T-helper 1 cell (primary cell): Measurements from ENCODE around the gene COQ10A.
"Not testable (repeated sequence)": the region's sequence is repeated elsewhere in the genome, so short reads cannot be mapped to it uniquely, and the experiment has no call there.

Experiments used
- DNase-seq, 5 donors: peaks; one replicate each; pipeline ENCODE4 v3.0.0-alpha.2; 2012 to 2020

COQ10A gene

GRCh38 chr12:56243731-56244181 is 23.0 kb upstream of the COQ10A start:
- no peak for DNase-seq

GRCh38 chr12:56244494-56244893 is 22.2 kb upstream of the COQ10A start:
- DNase-seq, result no peak

DNA sequence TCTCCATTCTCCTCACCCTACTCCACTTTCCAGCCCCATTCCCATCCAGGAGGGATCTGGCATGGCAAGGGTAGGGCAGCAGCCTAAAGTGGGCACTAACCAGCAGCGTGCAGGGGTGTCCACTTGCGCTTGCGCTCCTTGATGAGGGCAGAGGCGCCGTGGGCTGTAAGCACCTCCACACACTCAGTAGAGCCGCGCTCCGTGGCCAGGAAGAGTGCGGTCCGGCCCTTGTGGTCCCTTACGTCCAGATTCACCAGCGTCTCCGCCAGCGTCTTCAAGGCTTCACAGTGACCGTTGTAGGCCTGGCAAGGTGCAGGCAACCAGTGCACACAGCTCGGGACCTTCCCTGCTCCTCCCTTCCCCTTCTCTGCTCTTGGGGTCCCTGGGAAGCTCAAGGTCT is 18.8 kb upstream of the COQ10A start:
- DNase-seq, result no peak

- no peak for DNase-seq
Measured at GRCh38 chr12:56248711-56249110, 18.0 kb upstream of the COQ10A start.

DNA sequence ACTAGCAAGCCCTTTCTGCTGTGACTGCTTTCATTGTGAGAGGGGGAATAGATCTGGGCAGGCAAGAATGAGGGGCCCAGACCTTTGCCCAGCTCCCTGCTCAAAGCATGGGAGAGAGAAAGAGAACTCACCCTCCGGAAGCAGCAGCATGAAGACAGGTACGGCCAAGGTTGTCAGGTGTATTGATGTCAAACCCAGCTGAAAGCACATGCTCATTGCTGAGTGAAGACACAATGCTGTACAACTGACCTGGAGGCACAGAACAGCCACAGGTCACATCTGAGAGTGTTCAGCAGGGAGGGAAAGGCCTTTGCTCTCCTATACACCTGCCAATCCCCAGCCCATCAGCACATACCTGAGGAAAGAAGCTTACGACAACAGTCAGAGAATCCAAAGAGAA is 14.1 kb upstream of the COQ10A start:
- no peak for DNase-seq

GRCh38 chr12:56253091-56253490 is 13.7 kb upstream of the COQ10A start:
- no peak for DNase-seq

DNA sequence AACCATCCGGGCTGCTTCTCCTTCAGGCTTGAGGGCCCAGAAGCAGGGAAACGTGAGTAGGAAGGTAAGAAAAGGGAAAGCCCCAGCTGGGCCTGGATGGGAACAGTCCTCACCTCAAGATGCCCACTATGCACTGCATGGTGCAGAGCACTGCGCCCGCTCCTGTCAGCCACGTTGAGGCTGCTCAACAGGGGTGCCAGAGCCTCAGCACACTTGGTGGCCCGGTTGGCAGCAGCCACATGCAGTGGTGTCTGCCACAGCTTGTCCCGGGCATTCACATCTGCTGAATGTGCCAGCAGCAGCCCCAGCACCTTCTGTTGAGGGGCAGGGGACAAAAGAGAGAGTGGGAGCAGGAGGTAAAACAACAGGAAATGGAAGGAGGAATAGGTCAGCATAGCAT is 11.1 kb upstream of the COQ10A start:
- no peak for DNase-seq

DNA sequence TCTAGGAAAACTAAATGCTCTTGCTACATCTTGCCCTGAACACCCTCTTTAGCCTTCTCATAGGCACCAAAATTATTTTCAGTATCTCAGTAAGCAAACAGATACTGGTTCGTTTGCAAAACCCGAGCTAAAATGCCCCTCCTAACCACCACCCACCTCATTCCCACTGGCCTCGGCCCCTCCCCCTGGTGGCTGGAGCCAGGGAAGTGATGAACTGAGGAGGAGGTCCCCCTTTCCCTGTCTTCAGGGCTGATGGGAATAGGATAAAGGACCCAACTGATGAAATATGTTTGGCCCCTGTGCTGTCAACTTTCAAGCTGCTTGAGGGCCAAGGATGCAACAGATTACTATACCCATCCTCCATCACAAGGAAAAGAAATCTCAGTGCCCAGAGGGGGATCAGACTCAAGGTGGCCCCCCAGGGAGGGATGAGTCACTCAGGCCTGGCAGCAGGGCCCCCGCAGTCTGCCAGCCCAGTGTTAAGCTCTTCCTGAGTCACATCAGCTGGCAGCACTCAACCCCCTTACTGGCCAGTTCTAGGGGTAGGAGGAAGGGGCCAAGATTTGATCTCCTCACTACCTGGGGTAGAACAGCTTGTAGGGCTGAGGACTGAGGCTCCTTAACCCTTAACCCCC is 10.3 kb upstream of the COQ10A start:
- no peak for DNase-seq

DNA sequence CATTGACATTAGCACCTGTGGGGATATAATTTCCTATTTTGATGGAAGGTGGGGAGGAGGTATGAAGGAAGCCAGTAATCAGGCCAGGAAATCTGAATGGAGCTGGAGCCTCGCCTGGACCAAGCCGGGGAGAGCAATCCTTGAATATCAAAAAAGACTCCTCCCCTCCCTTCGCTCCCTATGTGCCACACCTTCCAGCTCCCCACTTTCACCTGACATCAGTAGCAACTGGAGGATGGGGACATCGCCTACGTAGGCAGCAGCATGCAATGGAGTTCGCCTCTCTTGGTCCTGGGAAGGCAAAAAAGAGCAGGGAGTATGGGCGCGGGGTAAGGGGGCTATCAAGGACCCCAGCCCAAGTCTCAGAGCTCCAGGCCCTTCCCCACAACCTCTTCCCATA is 9.7 kb upstream of the COQ10A start:
- no peak for DNase-seq

GRCh38 chr12:56257491-56258067 is 9.2 kb upstream of the COQ10A start:
- no peak for DNase-seq

- DNase-seq, result peak; percentile 67 to 83 (median 76)
Measured at GRCh38 chr12:56258068-56258819, 8.5 kb upstream of the COQ10A start, which contains the start of gene ANKRD52. ANKRD52 (minus strand) TSS chr12:56258384; CDS start chr12:56258269, 115 bp downstream.

DNA sequence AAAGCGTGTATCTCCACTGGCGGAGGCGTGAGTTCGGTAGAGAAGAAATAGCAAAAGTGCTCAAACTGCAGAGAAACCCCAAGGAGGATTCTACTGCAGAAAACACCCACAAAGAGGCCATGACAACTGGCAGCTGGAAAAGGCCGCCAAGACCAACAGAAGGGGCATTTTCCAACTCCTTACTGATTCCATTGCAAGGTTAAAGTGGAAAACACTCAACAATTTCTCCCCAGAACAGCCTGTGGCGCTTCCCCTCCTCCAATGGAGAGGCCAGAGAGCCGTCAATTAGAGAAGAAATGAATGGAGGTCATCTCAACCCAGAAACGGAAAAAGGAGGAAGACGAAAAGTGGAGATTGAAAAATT is 7.9 kb upstream of the COQ10A start:
- DNase-seq, result no peak

DNA sequence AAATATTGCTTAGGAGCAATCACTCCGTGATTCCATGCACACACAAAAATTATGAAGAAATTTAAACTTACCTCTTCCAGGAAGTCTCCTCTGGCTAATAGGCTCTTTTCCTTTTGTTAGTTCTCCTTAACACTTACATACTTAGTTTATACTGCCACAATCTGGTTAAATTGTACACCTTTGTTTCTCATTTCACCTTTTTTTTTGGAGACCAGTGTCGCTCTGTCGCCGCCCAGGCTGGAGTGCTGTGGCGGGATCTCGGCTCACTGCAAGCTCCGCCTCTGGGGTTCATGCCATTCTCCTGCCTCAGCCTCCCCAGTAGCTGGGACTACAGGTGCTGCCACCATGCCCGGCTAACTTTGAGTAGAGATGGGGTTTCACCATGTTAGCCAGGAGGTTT is 6.4 kb upstream of the COQ10A start:
- no peak for DNase-seq

- DNase-seq, result no peak
Measured at GRCh38 chr12:56260921-56261320, 5.8 kb upstream of the COQ10A start.

DNA sequence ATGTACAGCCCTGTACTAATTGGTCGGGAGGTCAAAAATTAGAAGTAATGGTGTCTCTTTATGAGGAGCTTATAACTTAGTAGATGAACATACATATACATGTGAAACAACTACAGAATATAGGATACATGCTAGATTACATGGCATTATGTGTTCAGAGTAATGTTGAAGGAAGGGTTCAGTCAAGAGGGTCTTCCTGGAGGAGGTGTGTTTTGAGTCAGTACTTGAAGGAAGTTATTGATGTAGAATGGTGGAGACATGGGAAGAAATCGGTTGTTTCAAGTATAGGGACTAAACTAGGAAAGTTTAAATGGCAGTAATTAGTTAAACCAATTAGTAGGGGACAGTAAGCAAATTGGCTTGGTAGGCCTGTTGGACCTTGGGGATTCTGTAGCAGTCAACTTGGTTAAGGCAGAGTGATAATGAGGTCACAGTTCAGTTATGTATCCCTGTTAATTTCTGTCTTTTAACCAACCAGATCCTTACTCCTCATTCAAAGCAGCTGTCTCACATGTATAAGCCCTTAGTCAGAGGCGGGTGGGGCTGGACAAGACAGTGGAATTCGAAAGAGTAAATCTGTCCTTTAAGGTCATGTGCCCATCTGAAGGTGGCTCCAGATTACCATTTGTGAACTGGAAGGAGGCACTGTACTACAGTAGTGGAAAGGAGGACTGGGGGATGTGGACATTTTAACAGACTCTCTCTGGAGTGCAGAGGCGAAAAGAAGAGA is 5.1 kb upstream of the COQ10A start:
- DNase-seq, result no peak

DNA sequence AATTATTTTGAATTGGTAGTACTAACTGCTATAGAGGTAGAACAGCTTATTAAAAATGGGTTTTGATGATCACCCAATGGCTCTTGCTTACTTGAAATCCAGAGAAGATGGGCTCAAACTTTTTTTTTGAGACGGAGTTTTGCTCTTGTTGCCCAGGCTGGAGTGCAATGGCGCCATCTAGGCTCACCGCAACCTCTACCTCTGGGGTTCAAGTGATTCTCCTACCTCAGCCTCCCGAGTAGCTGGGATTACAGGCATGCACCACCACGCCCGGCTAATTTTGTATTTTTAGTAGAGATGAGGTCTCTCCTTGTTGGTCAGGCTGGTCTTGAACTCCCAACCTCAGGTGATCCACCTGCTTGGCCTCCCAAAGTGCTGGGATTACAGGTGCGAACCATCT is 3.8 kb upstream of the COQ10A start:
- not testable (repeated sequence) for DNase-seq

DNA sequence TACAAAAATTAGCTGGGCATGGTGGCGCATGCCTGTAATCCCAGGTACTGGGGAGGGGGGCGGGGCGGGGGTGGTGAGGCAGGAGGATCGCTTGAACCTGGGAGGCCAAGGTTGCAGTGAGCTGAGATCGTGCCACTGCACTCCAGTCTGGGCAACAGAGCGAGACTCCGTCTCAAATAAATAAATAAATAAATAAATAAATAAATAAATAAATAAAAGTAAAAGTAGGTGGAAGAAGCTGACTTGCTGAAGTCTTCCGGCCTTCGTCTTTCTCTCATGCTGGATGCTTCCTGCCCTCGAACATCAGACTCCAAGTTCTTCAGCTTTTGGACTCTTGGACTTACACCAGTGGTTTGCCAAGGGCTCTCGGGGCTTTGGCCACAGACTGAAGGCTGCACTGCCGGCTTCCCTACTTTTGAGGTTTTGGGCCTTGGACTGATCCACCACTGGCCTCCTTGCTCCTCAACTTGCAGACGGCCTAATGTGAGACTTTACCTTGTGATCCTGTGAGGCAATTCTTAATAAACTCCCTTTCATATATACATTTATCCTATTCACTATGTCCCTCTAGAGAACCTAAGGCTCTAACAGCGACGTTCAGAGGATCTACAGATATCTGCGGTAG is 562 bp upstream of the COQ10A start:
- not testable (repeated sequence) for DNase-seq

DNA sequence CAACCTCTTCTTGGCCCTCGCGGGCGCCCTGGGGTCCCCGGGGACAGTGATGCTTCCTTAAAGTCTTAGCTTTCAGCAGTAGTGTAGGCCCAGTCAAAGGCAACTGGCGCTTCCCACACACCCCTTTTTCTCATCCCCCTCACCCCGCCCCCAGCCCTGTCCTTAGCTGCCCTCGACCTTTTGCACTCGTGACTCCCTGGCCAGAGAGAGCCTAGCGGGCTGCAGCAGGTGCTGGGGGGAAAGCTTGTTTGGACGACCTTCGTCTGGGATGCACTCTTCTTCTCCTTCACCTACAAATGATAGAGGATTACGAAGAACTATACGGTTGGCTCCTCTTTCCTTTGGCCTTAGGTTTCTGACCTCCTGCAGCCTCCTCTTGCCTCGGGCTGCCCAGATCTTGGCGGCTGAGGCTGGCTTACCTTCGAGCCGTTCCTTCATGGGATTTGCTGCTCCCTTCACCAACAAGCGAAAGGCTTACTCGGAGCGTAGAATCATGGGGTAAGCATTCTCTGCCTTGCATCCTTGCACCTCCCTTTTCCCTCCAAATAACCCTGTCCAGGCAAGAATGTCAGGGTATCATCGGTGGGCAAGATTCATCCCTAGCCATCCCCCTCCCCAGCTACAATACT is 815 bp downstream of the COQ10A start:
- no peak for DNase-seq

GRCh38 chr12:56271031-56271430 is 4.3 kb downstream of the COQ10A start:
- no peak for DNase-seq

DNA sequence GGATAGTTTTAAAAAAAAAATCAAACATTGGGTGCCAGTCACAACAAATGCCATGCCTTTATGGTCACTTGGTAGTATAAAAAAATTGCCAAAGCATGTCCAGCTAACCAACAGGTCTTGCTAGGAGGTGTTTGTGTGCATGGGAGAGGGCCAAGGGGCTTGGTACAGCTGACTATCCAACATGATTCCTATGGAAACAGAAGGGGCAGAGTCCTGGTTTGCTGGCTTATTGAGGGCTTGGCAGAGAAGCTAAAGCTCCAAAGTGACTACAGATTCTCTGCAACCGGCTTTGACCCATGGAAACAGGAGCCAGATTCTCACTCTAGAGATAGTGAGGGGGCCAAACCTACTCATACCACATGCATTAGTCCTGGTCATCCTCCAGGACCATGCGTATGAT is 5.7 kb downstream of the COQ10A start:
- DNase-seq, result not testable (repeated sequence)

DNA sequence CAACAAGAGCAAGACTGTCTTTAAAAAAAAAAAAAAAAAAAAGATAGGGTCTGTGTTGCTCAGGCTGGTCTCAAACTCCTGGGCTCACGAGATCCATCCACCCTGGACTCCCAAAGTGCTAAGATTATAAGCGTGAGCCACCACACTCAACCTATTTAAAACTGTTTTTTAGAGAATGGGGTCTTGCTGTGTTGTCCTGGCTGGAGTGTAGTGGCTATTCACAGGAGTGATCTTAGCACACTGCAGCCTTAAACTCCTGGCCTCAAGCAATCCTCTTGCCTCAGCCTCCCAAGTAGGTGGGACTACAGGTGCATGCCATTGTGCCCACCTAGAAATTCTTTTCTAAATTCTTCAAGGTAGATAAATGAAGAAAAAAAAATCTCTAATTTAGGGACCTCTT is 7.6 kb downstream of the COQ10A start:
- DNase-seq, result no peak

- no peak for DNase-seq
Measured at GRCh38 chr12:56278905-56279304, 12.2 kb downstream of the COQ10A start.
